Liver (tissue), 9 donors: ENCODE results near the gene PPP1R9A. TPM values are rescaled to one million over a fixed set of nuclear protein-coding genes. Genes with fewer than 3 reads are reported as not detected.

ENCODE experiments used
- DNase-seq: peaks from one replicate; pipeline ENCODE4 v3.0.0-alpha.2; 2017; ENCODE audit warnings: low spot score
- H3K27ac ChIP-seq, 2 donors: one replicate each; pipeline ENCODE4 v1.7.0; 2013; ENCODE audit warnings: inconsistent platforms in 2 of 2, low read length in 2 of 2, control low read depth in 1 of 2, low read depth in 1 of 2, mild to moderate bottlenecking in 1 of 2
- H3K27me3 ChIP-seq, 4 donors: one replicate each; pipeline versions ENCODE4 v1.6.1 to v1.7.0; 2013; ENCODE audit warnings: low read length in 3 of 4, inconsistent platforms in 1 of 4, mild to moderate bottlenecking in 1 of 4, moderate library complexity in 1 of 4; ENCODE audit not compliant: control insufficient read depth in 4 of 4, insufficient read depth in 4 of 4
- H3K36me3 ChIP-seq, 4 donors: one replicate each; pipeline versions ENCODE4 v1.6.1 to v1.7.0; 2013; ENCODE audit warnings: low read length in 3 of 4, mild to moderate bottlenecking in 3 of 4, low read depth in 1 of 4, moderate library complexity in 1 of 4; ENCODE audit not compliant: control insufficient read depth in 4 of 4, insufficient read depth in 3 of 4
- H3K4me1 ChIP-seq, 4 donors: one replicate each; pipeline versions ENCODE4 v1.6.1 to v1.7.0; 2013; ENCODE audit warnings: low read length in 3 of 4, mild to moderate bottlenecking in 3 of 4, moderate library complexity in 1 of 4; ENCODE audit not compliant: control insufficient read depth in 4 of 4, insufficient read depth in 4 of 4
- H3K4me3 ChIP-seq, 3 donors: one replicate each; pipeline versions ENCODE4 v1.6.1 to v1.7.0; 2013; ENCODE audit warnings: low read length in 3 of 3, control low read depth in 1 of 3, low read depth in 1 of 3, mild to moderate bottlenecking in 1 of 3
- H3K9ac ChIP-seq, 2 donors: one replicate each; pipeline ENCODE4 v1.7.0; 2013; ENCODE audit warnings: low read length in 2 of 2, mild to moderate bottlenecking in 2 of 2, moderate library complexity in 2 of 2, control low read depth in 1 of 2, low read depth in 1 of 2
- H3K9me3 ChIP-seq, 4 donors: one replicate each; pipeline versions ENCODE4 v1.6.1 to v1.7.0; 2013; ENCODE audit warnings: low read length in 3 of 4; ENCODE audit not compliant: control insufficient read depth in 4 of 4
- ATF3 ChIP-seq: IDR thresholded peaks from 2 replicates; pipeline ENCODE4 v1.6.1; 2016; ENCODE audit warnings: antibody characterized with exemption
- CTCF ChIP-seq: fragments of 150-350 bp; IDR thresholded peaks from 2 replicates; pipeline ENCODE4 v1.5.1; 2017; ENCODE audit warnings: improper control_type of control experiment, low read depth, low read length; ENCODE audit not compliant: missing input control
- EGR1 ChIP-seq, 2 donors: IDR thresholded peaks; 2 replicates each; pipeline ENCODE4 v1.6.1; 2016 to 2018; ENCODE audit warnings: antibody characterized with exemption in 2 of 2, low read depth in 2 of 2
- FOXA1 ChIP-seq: IDR thresholded peaks from 2 replicates; pipeline ENCODE4 v1.6.1; 2016; ENCODE audit warnings: antibody characterized with exemption
- FOXA2 ChIP-seq: IDR thresholded peaks from 2 replicates; pipeline ENCODE4 v1.6.1; 2016; ENCODE audit warnings: antibody characterized with exemption
- GABPA ChIP-seq, 2 donors: IDR thresholded peaks in 1 of 2; conservative IDR thresholded peaks in 1 of 2; 2 replicates each; pipeline ENCODE4 v1.6.1; 2016; ENCODE audit warnings: antibody characterized with exemption in 2 of 2, mild to moderate bottlenecking in 1 of 2, moderate library complexity in 1 of 2
- HNF4A ChIP-seq, 2 donors: conservative IDR thresholded peaks; 2 replicates each; pipeline ENCODE4 v1.6.1; 2016; ENCODE audit warnings: antibody characterized with exemption in 2 of 2, mild to moderate bottlenecking in 2 of 2
- HNF4G ChIP-seq: IDR thresholded peaks from 2 replicates; pipeline ENCODE4 v1.6.1; 2016; ENCODE audit warnings: antibody characterized with exemption
- JUND ChIP-seq, 2 donors: IDR thresholded peaks; 2 replicates each; pipeline ENCODE4 v1.6.1; 2016; ENCODE audit warnings: antibody characterized with exemption in 2 of 2
- NR2F2 ChIP-seq: IDR thresholded peaks from 2 replicates; pipeline ENCODE4 v1.6.1; 2016; ENCODE audit warnings: antibody characterized with exemption
- RAD21 ChIP-seq, 2 donors: IDR thresholded peaks; 2 replicates each; pipeline ENCODE4 v1.6.1; 2016; ENCODE audit warnings: antibody characterized with exemption in 2 of 2, mild to moderate bottlenecking in 2 of 2
- REST ChIP-seq: IDR thresholded peaks from 2 replicates; pipeline ENCODE4 v1.6.1; 2016; ENCODE audit warnings: antibody characterized with exemption, mild to moderate bottlenecking
- RXRA ChIP-seq, 2 donors: IDR thresholded peaks; 2 replicates each; pipeline ENCODE4 v1.6.1; 2017 to 2018; ENCODE audit warnings: antibody characterized with exemption in 2 of 2, mild to moderate bottlenecking in 1 of 2
- SP1 ChIP-seq: IDR thresholded peaks from 2 replicates; pipeline ENCODE4 v1.6.1; 2018; ENCODE audit warnings: antibody characterized with exemption, mild to moderate bottlenecking
- TAF1 ChIP-seq: conservative IDR thresholded peaks from 2 replicates; pipeline ENCODE4 v1.6.1; 2016; ENCODE audit warnings: antibody characterized with exemption, mild to moderate bottlenecking
- YY1 ChIP-seq: IDR thresholded peaks from 2 replicates; pipeline ENCODE4 v1.6.1; 2016; ENCODE audit warnings: antibody characterized with exemption, mild to moderate bottlenecking
- WGBS: extraction: QIAGEN DNeasy Blood & Tissue Kit; methylation state at CpG from one replicate; pipeline ENCODE4 v1.1.7; 2013; 5-methylcytosine and 5-hydroxymethylcytosine counted together
- polyA plus RNA-seq, 2 donors: library from polyadenylated mRNA; stranded (reverse) in 1 of 2; unstranded in 1 of 2; fragments of 200-250 nt in 1 of 2; fragments of >200 nt in 1 of 2; fragmentation: Nextera tagmentation in 1 of 2; extraction: Ambion mirVana in 1 of 2; gene quantifications; one replicate each; pipeline versions ENCODE4 v1.2.1 to v1.2.3, GENCODE V29; 2013 to 2015
- total RNA-seq, 2 donors: library from RNA; depleted of rRNA; stranded (reverse); fragments of >200 nt; gene quantifications; one replicate each; pipeline ENCODE4 v1.2.3, GENCODE V29; 2014
- TF ChIP-seq, protein P1 (sequence below): IDR thresholded peaks from 2 replicates; pipeline ENCODE4 v1.6.1; 2016; ENCODE audit warnings: antibody characterized with exemption
- TF ChIP-seq, protein P2 (sequence below): IDR thresholded peaks from 2 replicates; pipeline ENCODE4 v1.6.1; 2016; ENCODE audit warnings: antibody characterized with exemption
- donor health status: healthy.
- donor health status: healthy.
- donor health status: healthy.
- donor health status: healthy.
- donor health status: healthy.

The PPP1R9A gene
- total and polyA plus RNA-seq, 4 donors: 0.17 to 5.4 (median 2.7) TPM

DNA sequence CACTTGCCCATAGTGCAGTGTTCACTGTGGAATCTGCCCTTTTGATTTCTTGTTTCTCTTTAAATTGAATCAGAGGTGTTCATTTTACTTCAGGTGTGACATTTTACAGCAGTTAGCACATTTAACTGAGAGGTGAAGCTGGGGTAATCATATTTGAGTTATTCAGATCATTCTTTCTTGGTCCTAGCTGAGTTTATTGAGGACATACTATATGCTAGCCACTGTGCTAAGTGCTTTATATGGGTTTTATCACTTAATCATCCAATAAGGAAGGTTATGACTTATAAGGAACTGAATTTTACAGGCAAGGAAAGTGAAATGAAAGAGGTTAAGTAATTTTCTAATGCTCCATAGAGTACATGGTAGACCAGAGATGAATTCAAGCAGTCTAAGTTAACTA is 337.2 kb downstream of the PPP1R9A start:
- no peak for DNase-seq
- H3K9ac ChIP-seq: no peak overlapping the region
- no peaks in the 10 kb centered on the region for H3K9me3 ChIP-seq
- no peaks in the 10 kb centered on the region for H3K36me3 ChIP-seq
- H3K27me3 ChIP-seq: no peaks in the 10 kb centered on the region
- H3K4me1 ChIP-seq: peaks cover 0 to 10% (median 2%) of the 10 kb centered on the region in 4 donors
- H3K27ac ChIP-seq: no peak overlapping the region
- TF ChIP-seq CTCF (no peak), RXRA (IDR thresholded peaks at IDR 0.05) (no peak)
- no peak overlapping the region for H3K4me3 ChIP-seq

GRCh38 chr7:95245828-95246500 is 338.6 kb downstream of the PPP1R9A start:
- WGBS: 89% methylated on average over 5 of the region's 5 CpGs
- no peak overlapping the region for H3K9ac ChIP-seq
- DNase-seq: no peak
- H3K9me3 ChIP-seq: no peaks in the 10 kb centered on the region
- H3K36me3 ChIP-seq: no peaks in the 10 kb centered on the region
- H3K27ac ChIP-seq: no peak overlapping the region
- TF ChIP-seq RXRA (IDR thresholded peaks at IDR 0.05) (no peak), ATF3 (no peak), GABPA (IDR thresholded peaks at IDR 0.05 in 1 of 2, conservative IDR thresholded peaks at IDR 0.05 in 1 of 2) (no peak), EGR1 (IDR thresholded peaks at IDR 0.05; ENCODE audit: low read depth in 2 of 2) (no peak), FOXA2 (no peak), CTCF (no peak), YY1 (no peak), TAF1 (no peak), NR2F2 (no peak), SP1 (no peak), RAD21 (IDR thresholded peaks at IDR 0.05) (no peak), HNF4A (conservative IDR thresholded peaks at IDR 0.05) (no peak), FOXA1 (no peak), JUND (IDR thresholded peaks at IDR 0.05) (no peak), HNF4G (no peak), REST (no peak)
- TF ChIP-seq, protein P1, sequence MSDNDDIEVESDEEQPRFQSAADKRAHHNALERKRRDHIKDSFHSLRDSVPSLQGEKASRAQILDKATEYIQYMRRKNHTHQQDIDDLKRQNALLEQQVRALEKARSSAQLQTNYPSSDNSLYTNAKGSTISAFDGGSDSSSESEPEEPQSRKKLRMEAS: no peak
- TF ChIP-seq, protein P2, sequence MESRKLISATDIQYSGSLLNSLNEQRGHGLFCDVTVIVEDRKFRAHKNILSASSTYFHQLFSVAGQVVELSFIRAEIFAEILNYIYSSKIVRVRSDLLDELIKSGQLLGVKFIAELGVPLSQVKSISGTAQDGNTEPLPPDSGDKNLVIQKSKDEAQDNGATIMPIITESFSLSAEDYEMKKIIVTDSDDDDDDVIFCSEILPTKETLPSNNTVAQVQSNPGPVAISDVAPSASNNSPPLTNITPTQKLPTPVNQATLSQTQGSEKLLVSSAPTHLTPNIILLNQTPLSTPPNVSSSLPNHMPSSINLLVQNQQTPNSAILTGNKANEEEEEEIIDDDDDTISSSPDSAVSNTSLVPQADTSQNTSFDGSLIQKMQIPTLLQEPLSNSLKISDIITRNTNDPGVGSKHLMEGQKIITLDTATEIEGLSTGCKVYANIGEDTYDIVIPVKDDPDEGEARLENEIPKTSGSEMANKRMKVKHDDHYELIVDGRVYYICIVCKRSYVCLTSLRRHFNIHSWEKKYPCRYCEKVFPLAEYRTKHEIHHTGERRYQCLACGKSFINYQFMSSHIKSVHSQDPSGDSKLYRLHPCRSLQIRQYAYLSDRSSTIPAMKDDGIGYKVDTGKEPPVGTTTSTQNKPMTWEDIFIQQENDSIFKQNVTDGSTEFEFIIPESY: no peak
- no peak overlapping the region for H3K4me3 ChIP-seq
- no peaks in the 10 kb centered on the region for H3K27me3 ChIP-seq
- peaks cover 0 to 9% (median 2%) of the 10 kb centered on the region in 4 donors for H3K4me1 ChIP-seq
